ENCODE results near the gene ASCL3. TPM values are rescaled to one million over a fixed set of nuclear protein-coding genes. Genes with fewer than 3 reads are reported as not detected.

The ASCL3 gene
- polyA plus RNA-seq, 2 of the 4 experiments (the other 2 are of a cell fraction) = not detected

DNA sequence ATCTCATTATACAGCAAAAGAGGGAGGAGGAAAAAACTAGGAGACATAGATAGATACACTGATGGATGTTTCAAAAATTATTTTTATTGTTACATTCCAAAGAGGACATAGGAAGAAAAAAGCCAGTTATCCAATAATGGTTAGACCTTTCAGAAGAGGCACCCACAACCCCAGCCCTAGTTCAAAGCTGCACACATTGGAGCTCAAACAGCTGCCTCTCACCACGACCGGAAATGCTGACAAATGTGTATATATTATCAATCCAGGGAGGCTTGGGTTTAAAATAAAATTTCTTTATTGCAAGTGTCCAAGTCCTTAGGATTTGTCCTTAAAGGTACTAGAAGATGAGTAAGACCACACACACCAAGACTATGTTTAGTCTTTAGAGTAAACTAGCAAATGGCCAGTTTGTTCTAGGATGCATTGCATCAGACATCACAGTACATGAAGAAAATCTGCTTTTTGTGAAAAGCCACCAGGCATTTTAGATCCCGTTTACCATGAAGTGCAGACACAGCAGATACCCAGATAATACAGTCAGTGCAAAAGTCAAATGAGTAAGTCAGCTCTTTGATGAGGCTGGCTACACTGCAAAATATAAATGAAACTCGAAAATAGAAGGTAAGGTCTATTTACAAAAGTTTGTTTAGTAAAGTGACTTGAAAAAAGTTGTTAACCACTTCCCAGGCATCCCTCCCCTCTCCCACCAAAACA is 4.6 kb upstream of the ASCL3 start:
- TF ChIP-seq POLR2A (IDR thresholded peaks at IDR 0.05; ENCODE audit: low read length) = no peak
- POLR2A ChIA-PET = interaction anchor here (0.5 kb wide), 1 partner anchor 363 kb away, joined by 3 read pairs; no protein-coding TSS in a partner anchor

GRCh38 chr11:8941341-8942103 is 1.3 kb downstream of the ASCL3 start:
- CTCF ChIA-PET = interaction anchor here (1.2 kb wide), 2 partner anchors 78 to 196 kb away, joined by 3 read pairs; no protein-coding TSS in a partner anchor
- ATAC-seq = no peak
- no peak for TF ChIP-seq ZNF302 (CRISPR knock-in tag; IDR thresholded peaks at IDR 0.05)
- no peak for TF ChIP-seq HEYL (CRISPR knock-in tag; IDR thresholded peaks at IDR 0.05)
- no peak for TF ChIP-seq MAFK (IDR thresholded peaks at IDR 0.05; ENCODE audit: partially characterized antibody)
- TF ChIP-seq, protein P1, sequence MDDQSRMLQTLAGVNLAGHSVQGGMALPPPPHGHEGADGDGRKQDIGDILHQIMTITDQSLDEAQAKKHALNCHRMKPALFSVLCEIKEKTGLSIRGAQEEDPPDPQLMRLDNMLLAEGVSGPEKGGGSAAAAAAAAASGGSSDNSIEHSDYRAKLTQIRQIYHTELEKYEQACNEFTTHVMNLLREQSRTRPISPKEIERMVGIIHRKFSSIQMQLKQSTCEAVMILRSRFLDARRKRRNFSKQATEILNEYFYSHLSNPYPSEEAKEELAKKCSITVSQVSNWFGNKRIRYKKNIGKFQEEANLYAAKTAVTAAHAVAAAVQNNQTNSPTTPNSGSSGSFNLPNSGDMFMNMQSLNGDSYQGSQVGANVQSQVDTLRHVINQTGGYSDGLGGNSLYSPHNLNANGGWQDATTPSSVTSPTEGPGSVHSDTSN (IDR thresholded peaks at IDR 0.05) = no peak
- TF ChIP-seq GATA3 (IDR thresholded peaks at IDR 0.05; ENCODE audit: borderline replicate concordance) = no peak
- TF ChIP-seq HOXB13 (CRISPR knock-in tag; IDR thresholded peaks at IDR 0.05; ENCODE audit: low read depth) = no peak
- no peak for TF ChIP-seq CEBPB (IDR thresholded peaks at IDR 0.05)
- no peak for TF ChIP-seq JUN (IDR thresholded peaks at IDR 0.05)
- TF ChIP-seq SREBF2 (IDR thresholded peaks at IDR 0.05) = no peak
- no peak for TF ChIP-seq USF2 (IDR thresholded peaks at IDR 0.05)
- TF ChIP-seq HOXA7 (CRISPR knock-in tag; IDR thresholded peaks at IDR 0.05) = no peak
- no peak for TF ChIP-seq CHD4 (IDR thresholded peaks at IDR 0.05; ENCODE audit: borderline replicate concordance)
- no peak for TF ChIP-seq NR3C1 (IDR thresholded peaks at IDR 0.05)
- no peak for TF ChIP-seq ZFP36 (IDR thresholded peaks at IDR 0.05; ENCODE audit: borderline replicate concordance, partially characterized antibody)
- TF ChIP-seq, protein P2, sequence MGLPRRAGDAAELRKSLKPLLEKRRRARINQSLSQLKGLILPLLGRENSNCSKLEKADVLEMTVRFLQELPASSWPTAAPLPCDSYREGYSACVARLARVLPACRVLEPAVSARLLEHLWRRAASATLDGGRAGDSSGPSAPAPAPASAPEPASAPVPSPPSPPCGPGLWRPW (IDR thresholded peaks at IDR 0.05) = no peak
- no peak for TF ChIP-seq HDAC2 (IDR thresholded peaks at IDR 0.05)
- TF ChIP-seq PHF8 (IDR thresholded peaks at IDR 0.05; ENCODE audit: borderline replicate concordance, low read depth) = no peak
- TF ChIP-seq POLR2A (IDR thresholded peaks at IDR 0.05; ENCODE audit: low read length) = no peak

More for the DNA sequence above, 4.6 kb upstream of the ASCL3 start:
- ATAC-seq (no peak), DNase-seq (ENCODE audit: low read depth in 1 of 2, low spot score in 1 of 2) (no peak), FAIRE-seq (no peak)
- no peaks in the 10 kb centered on the region for H3K4me1 ChIP-seq
- CTCF ChIA-PET = interaction anchor here (1.6 to 5.2 kb wide), 4 partner anchors 12 to 33 kb away, joined by 4 to 28 read pairs (median 11); no protein-coding TSS in a partner anchor
- H3K4me2 ChIP-seq = no peak overlapping the region
- 78% methylated on average over 4 of the region's 4 CpGs for WGBS (ENCODE audit: missing lambda C conversion rate)
- no peaks in the 10 kb centered on the region for H3K9me3 ChIP-seq
- no peak overlapping the region for H3K4me3 ChIP-seq
- H3K27ac ChIP-seq = no peak overlapping the region

DNA sequence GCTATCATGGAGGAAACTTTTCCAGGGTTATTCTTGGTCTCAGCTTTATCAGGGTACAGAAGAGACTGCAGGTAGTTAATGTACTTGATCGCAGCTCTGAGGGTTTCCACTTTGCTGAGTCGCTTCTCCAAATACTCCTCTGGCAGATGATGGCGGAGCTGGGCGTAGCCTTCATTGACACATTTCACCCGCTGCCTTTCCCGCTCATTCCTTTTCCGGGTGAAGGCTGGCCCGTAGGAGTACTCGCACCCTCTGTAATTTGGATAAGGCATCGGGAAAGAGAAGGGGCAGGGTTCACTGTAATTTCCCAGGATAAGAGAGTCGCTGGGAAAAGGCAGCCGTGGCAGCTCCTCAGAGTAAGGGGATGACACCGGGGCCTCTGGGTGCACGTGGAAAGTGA is 5.2 kb downstream of the ASCL3 start:
- ATAC-seq = no peak
- no peak for DNase-seq (ENCODE audit: low read depth in 1 of 2, low spot score in 1 of 2)
- POLR2A ChIA-PET = interaction anchor here (1.1 kb wide), 1 partner anchor 249 kb away, joined by 3 read pairs; no protein-coding TSS in a partner anchor
- Histone ChIP-seq H3K9me3 (no peaks in the 10 kb centered on the region), H3K27ac (no peak overlapping the region), H3K4me1 (peaks cover 11% of the 10 kb centered on the region), H3K4me2 (no peak overlapping the region), H3K4me3 (no peak overlapping the region)
- no peak for TF ChIP-seq FOXS1 (CRISPR knock-in tag; IDR thresholded peaks at IDR 0.05)
- CTCF ChIA-PET = interaction anchor here (0.9 to 5.2 kb wide), 5 partner anchors 10 to 200 kb away, joined by 3 to 25 read pairs (median 3); partner anchors contain the start of gene AKIP1
- FAIRE-seq = no peak
- 80% methylated on average over 14 of the region's 14 CpGs for WGBS (ENCODE audit: missing lambda C conversion rate)

More at GRCh38 chr11:8941341-8942103, 1.3 kb downstream of the ASCL3 start:
- Histone ChIP-seq H3K9me3 (no peaks in the 10 kb centered on the region), H3K27ac (no peak overlapping the region), H3K4me3 (no peak overlapping the region), H3K4me2 (no peak overlapping the region), H3K4me1 (no peaks in the 10 kb centered on the region)
- POLR2A ChIA-PET = no interaction called here
- DNase-seq (ENCODE audit: low read depth in 1 of 2, low spot score in 1 of 2) = no peak
- FAIRE-seq = no peak
- WGBS (ENCODE audit: missing lambda C conversion rate) = 74% methylated on average over 8 of the region's 8 CpGs
